Ishikawa (cell line): Measurements from ENCODE around the gene IFNG.

Source experiments
- CEBPB ChIP-seq: IDR thresholded peaks from 2 replicates; pipeline ENCODE4 v1.6.1; 2012
- CREB1 ChIP-seq: IDR thresholded peaks from 2 replicates; pipeline ENCODE4 v1.6.1; 2012; ENCODE audit warnings: low read depth
- EGR1 ChIP-seq: IDR thresholded peaks from 2 replicates; pipeline ENCODE4 v1.6.1; 2012
- EP300 ChIP-seq: IDR thresholded peaks from 2 replicates; pipeline ENCODE4 v1.6.1; 2012; ENCODE audit warnings: borderline replicate concordance
- MAX ChIP-seq: IDR thresholded peaks from 2 replicates; pipeline ENCODE4 v1.6.1; 2012
- NFIC ChIP-seq: IDR thresholded peaks from 2 replicates; pipeline ENCODE4 v1.6.1; 2012
- TAF1 ChIP-seq: IDR thresholded peaks from 2 replicates; pipeline ENCODE4 v1.6.1; 2012; ENCODE audit warnings: low read depth, mild to moderate bottlenecking
- TCF12 ChIP-seq: IDR thresholded peaks from 2 replicates; pipeline ENCODE4 v1.6.1; 2012; ENCODE audit warnings: low read depth
- TEAD4 ChIP-seq: IDR thresholded peaks from 2 replicates; pipeline ENCODE4 v1.6.1; 2012
- YY1 ChIP-seq: IDR thresholded peaks from 2 replicates; pipeline ENCODE4 v1.6.1; 2012; ENCODE audit warnings: low read depth
- ZBTB7A ChIP-seq: IDR thresholded peaks from 2 replicates; pipeline ENCODE4 v1.6.1; 2012; ENCODE audit warnings: low read depth
- TF ChIP-seq, protein P1 (sequence below): IDR thresholded peaks from 2 replicates; pipeline ENCODE4 v1.6.1; 2012

- TF ChIP-seq MAX (no peak), EP300 (no peak), CREB1 (no peak), NFIC (no peak), TEAD4 (no peak), TAF1 (no peak), CEBPB (no peak), YY1 (no peak), ZBTB7A (no peak), EGR1 (no peak), TCF12 (no peak)
- TF ChIP-seq, protein P1, sequence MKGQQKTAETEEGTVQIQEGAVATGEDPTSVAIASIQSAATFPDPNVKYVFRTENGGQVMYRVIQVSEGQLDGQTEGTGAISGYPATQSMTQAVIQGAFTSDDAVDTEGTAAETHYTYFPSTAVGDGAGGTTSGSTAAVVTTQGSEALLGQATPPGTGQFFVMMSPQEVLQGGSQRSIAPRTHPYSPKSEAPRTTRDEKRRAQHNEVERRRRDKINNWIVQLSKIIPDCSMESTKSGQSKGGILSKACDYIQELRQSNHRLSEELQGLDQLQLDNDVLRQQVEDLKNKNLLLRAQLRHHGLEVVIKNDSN: no peak
These were observed 44.3 kb downstream of the IFNG start for GRCh38 chr12:68115281-68115680.
